Mesodermal cell (in vitro differentiated cells): ENCODE data around the gene CAMK1G.

Experiments
- H3K27ac ChIP-seq: 2 replicates; pipeline ENCODE4 v1.7.0; 2013; ENCODE audit warnings: mild to moderate bottlenecking, low read depth, low read length, moderate library complexity; ENCODE audit not compliant: severe bottlenecking
- H3K36me3 ChIP-seq: 2 replicates; pipeline ENCODE4 v1.7.1; 2013; ENCODE audit warnings: mild to moderate bottlenecking, low read length, moderate library complexity; ENCODE audit not compliant: control insufficient read depth, insufficient read depth
- H3K4me1 ChIP-seq: one replicate; pipeline ENCODE4 v1.7.1; 2013; ENCODE audit warnings: mild to moderate bottlenecking, low read length; ENCODE audit not compliant: insufficient read depth, control insufficient read depth, poor library complexity, severe bottlenecking
- H3K4me3 ChIP-seq: 2 replicates; pipeline ENCODE4 v1.7.0; 2013; ENCODE audit warnings: low read length, control low read depth, mild to moderate bottlenecking; ENCODE audit not compliant: insufficient read depth, poor library complexity, severe bottlenecking; ENCODE audit errors: extremely low read depth
- H3K9me3 ChIP-seq: 2 replicates; pipeline ENCODE4 v1.7.1; 2013; ENCODE audit warnings: mild to moderate bottlenecking, low read length, moderate library complexity; ENCODE audit not compliant: control insufficient read depth
- whole genome bisulfite sequencing, 2 experiments: methylation state at CpG; one replicate each; pipeline ENCODE4 v1.1.5; 2013; ENCODE audit warnings: missing lambda C conversion rate in 2 of 2; ENCODE audit not compliant: insufficient coverage in 2 of 2; 5-methylcytosine and 5-hydroxymethylcytosine counted together

The CAMK1G gene

DNA sequence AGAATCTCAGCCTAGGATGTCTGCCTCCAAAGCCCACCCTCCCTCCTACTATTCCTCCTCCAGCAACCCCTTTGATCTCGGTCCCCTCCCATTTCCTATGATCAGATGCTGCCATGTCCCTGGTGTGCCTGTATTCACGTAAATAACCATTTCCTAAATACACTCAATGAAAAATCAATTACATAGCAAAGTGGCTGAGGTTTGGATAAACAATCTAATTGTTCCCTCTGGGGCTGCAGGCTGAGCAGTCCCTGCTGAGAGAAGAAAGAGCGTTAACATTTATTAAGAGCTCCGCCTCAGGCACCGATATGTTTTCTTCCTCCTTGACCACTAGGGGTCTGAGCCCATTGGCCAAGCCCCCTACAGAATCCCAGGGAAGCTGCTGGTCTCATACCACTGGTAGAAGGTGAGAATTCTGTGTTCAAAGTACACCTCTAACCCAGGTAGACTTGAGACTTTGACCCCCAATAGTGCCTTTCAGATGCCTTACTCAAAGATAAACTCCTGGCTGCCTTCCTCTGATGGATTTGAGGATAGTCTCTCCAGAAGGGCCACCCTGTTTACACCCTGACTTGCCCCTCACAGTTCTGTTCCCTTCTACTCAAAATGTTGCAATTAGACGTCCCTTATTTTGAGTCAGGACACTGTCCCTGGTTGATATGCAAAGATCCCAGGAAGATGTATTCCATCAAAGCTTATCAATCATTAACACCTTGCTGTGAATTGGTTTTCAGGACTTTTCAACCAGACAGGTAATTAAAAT is 33.9 kb upstream of the CAMK1G start:
- Histone ChIP-seq H3K36me3 (no peaks in the 10 kb centered on the region), H3K4me3 (no peak overlapping the region), H3K27ac (no peak overlapping the region), H3K9me3 (no peaks in the 10 kb centered on the region), H3K4me1 (peaks cover 8% of the 10 kb centered on the region)
- WGBS, 2 experiments = 27 to 35% methylated on average over 4 to 5 of the region's 6 CpGs

DNA sequence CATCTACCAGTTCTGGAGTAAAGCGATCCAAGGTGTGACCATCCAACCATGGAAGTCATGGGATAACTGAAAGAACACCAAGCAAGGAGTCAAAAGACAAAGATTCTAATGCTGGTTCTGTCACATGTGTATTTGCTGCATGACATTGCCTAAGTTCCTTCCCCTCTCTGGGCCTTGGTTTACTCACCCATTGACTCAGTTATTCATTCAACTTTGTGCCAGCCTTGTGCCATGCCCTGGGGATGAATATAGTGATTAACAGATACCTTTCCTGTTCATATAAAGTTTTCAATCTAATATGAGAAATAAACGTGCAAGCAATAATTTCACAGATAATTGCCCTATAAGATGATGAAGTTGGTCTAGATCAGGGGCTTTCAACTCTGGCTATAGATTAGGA is 33.0 kb upstream of the CAMK1G start:
- H3K4me1 ChIP-seq = peaks cover 8% of the 10 kb centered on the region
- 86 to 100% methylated on average over 1 of the region's 2 CpGs for WGBS, 2 experiments
- H3K4me3 ChIP-seq = no peak overlapping the region
- H3K27ac ChIP-seq = no peak overlapping the region
- H3K36me3 ChIP-seq = no peaks in the 10 kb centered on the region
- H3K9me3 ChIP-seq = no peaks in the 10 kb centered on the region

DNA sequence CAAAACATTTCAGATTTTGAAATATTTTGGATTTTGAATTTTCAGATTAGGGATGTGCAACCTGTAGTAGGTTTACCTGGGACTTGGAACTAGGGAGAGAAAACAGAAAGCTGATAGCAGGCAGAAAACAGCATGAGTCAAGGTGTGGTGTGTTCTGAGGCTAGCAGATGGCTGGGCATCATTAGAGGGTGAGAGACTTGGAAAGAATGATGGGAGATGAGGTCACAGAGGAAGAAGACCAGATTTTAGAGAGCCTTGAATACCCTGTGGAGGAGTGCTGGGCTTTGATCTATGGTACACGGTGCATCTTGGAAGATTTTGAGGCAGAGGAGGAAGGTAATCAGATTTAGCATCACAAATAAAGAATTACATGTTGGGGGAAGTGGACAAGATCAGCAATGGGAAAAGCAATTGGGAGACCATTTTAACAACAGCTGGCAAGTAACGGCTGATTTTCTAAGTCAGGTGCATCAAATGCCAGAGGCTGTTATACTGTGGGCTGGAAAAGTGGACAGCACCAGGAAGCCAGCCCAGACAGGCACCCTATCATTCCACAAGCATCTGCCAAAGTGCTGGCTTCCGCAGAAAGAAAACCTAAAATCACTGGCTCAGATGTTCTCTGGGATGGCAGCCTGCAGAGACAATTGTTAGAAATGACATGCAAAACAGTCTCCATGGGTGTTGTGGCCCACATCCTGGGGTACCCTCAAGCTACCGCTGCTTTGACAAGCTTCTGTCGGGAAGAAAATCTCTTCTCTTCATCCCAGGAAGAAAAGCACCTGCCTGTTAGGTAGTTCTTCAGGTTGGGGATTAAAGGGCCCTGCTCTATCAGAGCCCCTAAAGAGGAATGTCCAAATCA is 30.9 kb upstream of the CAMK1G start:
- Histone ChIP-seq H3K36me3 (no peaks in the 10 kb centered on the region), H3K9me3 (no peaks in the 10 kb centered on the region), H3K4me3 (no peak overlapping the region), H3K27ac (no peak overlapping the region), H3K4me1 (peaks cover 16% of the 10 kb centered on the region)
- WGBS, 2 experiments = 17 to 37% methylated on average over 2 to 3 of the region's 5 CpGs

DNA sequence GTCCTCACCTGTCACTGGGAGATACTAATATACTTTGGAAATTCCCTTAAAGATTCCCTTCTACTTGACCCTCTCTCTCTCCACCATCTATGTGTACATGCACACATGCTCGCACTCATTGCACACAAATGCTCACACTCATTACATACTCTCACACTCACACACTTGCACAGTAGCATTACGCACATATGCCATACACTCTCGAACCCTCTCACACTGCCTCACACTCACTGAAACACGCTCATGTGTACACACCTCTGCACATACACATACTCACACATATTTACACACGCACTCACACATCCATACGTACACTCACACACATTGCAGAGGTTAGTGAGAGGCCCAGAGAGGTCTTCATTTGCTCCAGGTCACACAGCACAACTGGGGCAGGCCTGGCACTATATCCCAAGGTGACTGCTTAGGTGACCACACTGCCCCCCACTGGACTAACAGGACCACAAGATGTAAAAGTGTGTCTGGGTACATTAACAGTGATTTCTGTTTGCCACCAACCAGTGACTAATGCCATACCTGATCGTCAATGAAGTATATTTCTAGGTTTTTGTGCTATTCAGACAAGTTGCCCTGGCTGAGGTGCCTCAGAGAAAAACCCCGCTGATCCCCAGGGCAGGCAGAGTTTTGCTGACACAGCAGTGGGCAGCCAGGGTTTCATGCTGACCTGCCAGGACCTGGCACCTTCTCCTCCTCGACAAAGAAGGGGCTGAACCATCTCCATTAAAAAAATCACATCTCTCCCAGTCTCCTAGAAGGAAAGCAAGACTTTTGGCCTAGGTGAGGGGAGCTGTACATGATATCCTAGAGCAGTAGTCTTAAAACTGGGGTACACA is 28.5 kb upstream of the CAMK1G start:
- Histone ChIP-seq H3K9me3 (no peaks in the 10 kb centered on the region), H3K27ac (no peak overlapping the region), H3K36me3 (no peaks in the 10 kb centered on the region), H3K4me1 (peaks cover 16% of the 10 kb centered on the region), H3K4me3 (no peak overlapping the region)
- 94 to 99% methylated on average over 7 to 8 of the region's 9 CpGs for WGBS, 2 experiments

DNA sequence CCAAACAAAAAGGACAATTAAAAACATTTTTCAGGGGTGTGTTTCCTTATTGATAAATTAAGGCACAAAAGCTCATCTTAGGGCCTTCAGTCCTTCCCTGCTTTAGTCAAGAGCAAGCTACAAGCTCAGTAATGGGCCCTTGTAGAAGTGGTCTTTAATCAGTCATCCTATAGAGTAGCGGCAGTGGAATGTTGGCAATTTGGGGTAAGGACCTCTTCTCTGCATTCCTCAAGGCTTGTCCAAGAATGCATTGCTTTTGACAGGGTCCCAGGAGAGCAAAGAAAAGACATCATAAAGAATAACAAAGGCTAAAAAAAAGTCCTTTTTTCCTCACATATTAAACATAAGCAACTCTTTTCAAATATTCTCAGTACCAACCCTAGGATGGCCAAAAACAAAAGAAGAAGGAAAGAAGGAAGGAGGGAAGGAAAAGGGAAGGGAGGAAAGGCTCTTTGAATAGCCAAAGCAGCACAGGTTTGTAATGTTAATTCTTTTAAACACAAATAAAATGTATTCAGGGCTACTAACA is 27.3 kb upstream of the CAMK1G start:
- H3K36me3 ChIP-seq = no peaks in the 10 kb centered on the region
- H3K4me1 ChIP-seq = peaks cover 16% of the 10 kb centered on the region
- H3K9me3 ChIP-seq = no peaks in the 10 kb centered on the region
- H3K27ac ChIP-seq = peak overlapping the region; percentile 19
- WGBS, 2 experiments = no CpG with 5 or more reads among the region's 1 CpG
- no peak overlapping the region for H3K4me3 ChIP-seq

DNA sequence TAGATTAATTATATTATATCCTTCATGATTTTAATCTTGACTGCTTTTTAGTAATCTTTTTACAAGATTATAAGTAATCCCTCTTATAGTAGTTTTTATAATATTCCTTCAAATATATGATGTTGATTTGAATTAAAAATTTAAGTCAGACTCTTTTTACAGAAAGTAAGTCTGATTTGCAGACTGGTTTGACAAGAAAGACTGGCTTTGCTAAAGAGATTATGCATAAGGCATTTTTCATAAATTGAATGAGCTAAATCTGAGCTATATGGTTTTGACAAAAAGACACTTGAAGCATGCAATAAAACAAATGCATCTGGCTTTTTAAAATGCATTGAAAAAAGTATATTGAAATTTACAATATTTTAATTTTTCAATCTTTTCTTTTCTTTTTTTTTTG is 26.3 kb upstream of the CAMK1G start:
- Histone ChIP-seq H3K9me3 (no peaks in the 10 kb centered on the region), H3K36me3 (no peaks in the 10 kb centered on the region), H3K27ac (no peak overlapping the region), H3K4me3 (no peak overlapping the region), H3K4me1 (peaks cover 16% of the 10 kb centered on the region)

DNA sequence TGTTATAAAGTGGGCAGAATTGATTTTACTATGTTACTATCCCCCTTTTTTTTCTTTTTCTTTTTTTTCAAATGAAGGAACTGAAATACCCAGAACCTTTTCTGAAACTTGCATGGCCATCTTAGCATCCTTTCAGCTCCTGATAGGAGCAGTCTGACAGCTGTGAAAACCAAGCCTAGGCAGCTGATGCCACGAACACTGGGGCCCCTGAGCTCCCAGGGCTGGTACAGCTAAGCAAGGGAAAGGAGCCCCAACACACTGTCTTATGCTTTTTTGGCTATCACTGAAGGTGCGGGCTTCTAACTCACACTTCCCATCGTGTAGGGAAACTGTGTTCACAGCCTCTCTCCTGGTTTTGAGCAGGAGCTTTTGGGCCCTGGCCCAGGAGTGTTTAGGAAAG is 23.0 kb upstream of the CAMK1G start:
- H3K4me1 ChIP-seq = peaks cover 8% of the 10 kb centered on the region
- no peak overlapping the region for H3K27ac ChIP-seq
- no peaks in the 10 kb centered on the region for H3K9me3 ChIP-seq
- no peak overlapping the region for H3K4me3 ChIP-seq
- WGBS, 2 experiments = 78 to 93% methylated on average over 3 of the region's 3 CpGs
- H3K36me3 ChIP-seq = no peaks in the 10 kb centered on the region

DNA sequence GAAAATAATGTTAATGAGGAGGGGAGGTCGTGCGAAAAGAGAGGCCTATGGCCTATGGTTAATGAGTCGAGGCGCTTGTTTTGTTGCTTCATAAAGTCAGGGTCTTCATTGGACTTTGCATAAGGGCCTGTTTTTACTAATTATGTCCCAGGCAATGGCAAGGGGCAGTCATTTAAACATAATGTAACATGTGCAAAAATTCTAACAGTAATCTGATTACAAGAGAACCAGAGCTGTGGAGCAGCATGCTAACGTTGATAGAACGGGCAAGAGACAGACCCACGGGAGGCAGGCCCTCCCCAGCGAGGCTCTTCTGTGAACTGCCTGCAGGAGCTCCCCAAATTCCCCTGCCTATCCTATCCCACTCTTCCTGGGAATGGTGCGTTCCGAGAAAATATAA is 22.6 kb upstream of the CAMK1G start:
- Histone ChIP-seq H3K9me3 (no peaks in the 10 kb centered on the region), H3K36me3 (no peaks in the 10 kb centered on the region)
- 80 to 86% methylated on average over 8 of the region's 10 CpGs for WGBS, 2 experiments

DNA sequence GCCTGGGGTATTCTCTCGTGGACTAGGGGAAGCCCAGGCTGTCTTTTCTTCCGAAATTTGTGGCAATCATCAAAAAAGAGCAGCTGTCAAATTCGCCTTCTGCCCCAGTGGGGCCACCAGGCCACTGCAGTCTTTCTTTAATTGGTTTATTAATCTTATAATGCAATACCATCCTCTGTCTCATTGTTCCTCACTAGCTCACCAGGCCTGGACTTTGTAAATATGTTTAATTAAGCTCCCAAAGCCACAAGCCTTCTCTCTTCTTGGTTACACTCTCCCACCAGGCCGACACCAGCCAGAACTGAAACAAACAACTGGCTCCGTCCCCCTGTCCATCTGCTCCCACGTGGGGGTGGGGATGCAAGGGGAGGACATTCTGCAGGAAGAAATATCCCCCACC is 22.0 kb upstream of the CAMK1G start:
- WGBS, 2 experiments = 80 to 87% methylated on average over 2 to 3 of the region's 6 CpGs
- no peak overlapping the region for H3K27ac ChIP-seq
- H3K4me1 ChIP-seq = no peaks in the 10 kb centered on the region
- H3K4me3 ChIP-seq = no peak overlapping the region
- H3K9me3 ChIP-seq = no peaks in the 10 kb centered on the region
- no peaks in the 10 kb centered on the region for H3K36me3 ChIP-seq

More for the DNA sequence above, 22.6 kb upstream of the CAMK1G start:
- H3K27ac ChIP-seq = no peak overlapping the region
- no peak overlapping the region for H3K4me3 ChIP-seq
- peaks cover 5% of the 10 kb centered on the region for H3K4me1 ChIP-seq

DNA sequence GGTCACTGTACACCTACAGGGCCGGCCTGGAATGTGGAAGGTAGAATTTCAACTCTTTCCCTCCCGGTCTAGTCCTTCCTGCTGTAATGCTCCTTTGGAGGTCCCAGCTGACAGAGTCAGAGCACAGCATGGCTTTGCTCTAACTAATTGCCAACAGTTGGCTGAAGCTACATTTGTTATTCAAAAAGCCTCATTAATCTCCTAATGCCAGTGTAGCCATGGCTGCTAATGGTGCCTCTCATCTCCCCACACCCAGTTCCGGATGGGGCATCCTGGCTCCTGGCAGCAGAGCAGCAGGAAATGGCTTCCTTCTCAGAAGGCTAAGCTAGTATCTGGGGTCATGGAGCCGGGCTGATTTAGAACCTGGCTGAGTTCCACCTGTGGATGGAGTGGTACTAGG is 18.7 kb upstream of the CAMK1G start:
- Histone ChIP-seq H3K4me3 (no peak overlapping the region), H3K36me3 (no peaks in the 10 kb centered on the region), H3K9me3 (no peaks in the 10 kb centered on the region), H3K4me1 (no peaks in the 10 kb centered on the region), H3K27ac (no peak overlapping the region)
- 77 to 100% methylated on average over 2 to 4 of the region's 4 CpGs for WGBS, 2 experiments
